H1 (cell line): ENCODE data around the gene CXorf65. TPM values are rescaled to one million over a fixed set of nuclear protein-coding genes. Genes with fewer than 3 reads are reported as not detected.

Experiments
- CTCF ChIA-PET: fragments of 300-600 bp; sonication (Branson Sonifier 250); formaldehyde crosslinking; loops from one replicate; lab custom pipeline; 2021; ENCODE audit not compliant: partially characterized antibody; lab: Charles Lee
- POLR2A ChIA-PET: fragments of 300-600 bp; sonication (Branson Sonifier 250); formaldehyde crosslinking; loops from one replicate; lab custom pipeline; 2021; ENCODE audit warnings: inconsistent platforms; ENCODE audit not compliant: partially characterized antibody; lab: Charles Lee
- DNase-seq, 2 experiments: peaks; one replicate each; pipeline versions ENCODE4 v3.0.0 to v3.0.0-alpha.2; 2010 to 2022; ENCODE audit warnings: low spot score in 2 of 2, low read depth in 1 of 2, mixed read lengths in 1 of 2
- FAIRE-seq: peaks from 2 replicates; lab custom pipeline; 2011; peaks lifted over from hg19 to GRCh38; lab: Jason Lieb, UNC
- H2AFZ ChIP-seq: 2 replicates; pipeline ENCODE4 v1.8.1; 2012; ENCODE audit warnings: low read length, inconsistent platforms
- H2AK5ac ChIP-seq: 2 replicates; pipeline ENCODE4 v1.6.1; 2013; ENCODE audit warnings: low read depth, low read length
- H2BK120ac ChIP-seq: replicated peaks from 2 replicates; pipeline ENCODE3; 2013; ENCODE audit warnings: low read depth, low read length, inconsistent platforms
- H2BK12ac ChIP-seq: 2 replicates; pipeline ENCODE4 v1.6.1; 2013; ENCODE audit warnings: low read depth, low read length
- H2BK15ac ChIP-seq: 2 replicates; pipeline ENCODE4 v1.6.1; 2013; ENCODE audit warnings: low read length
- H2BK20ac ChIP-seq: 2 replicates; pipeline ENCODE4 v1.6.1; 2013; ENCODE audit warnings: low read length
- H2BK5ac ChIP-seq: 2 replicates; pipeline ENCODE4 v1.6.1; 2013; ENCODE audit warnings: low read depth, low read length
- H3K14ac ChIP-seq: 2 replicates; pipeline ENCODE4 v1.6.1; 2013; ENCODE audit warnings: inconsistent platforms; ENCODE audit not compliant: insufficient read length
- H3K18ac ChIP-seq: 2 replicates; pipeline ENCODE4 v1.6.1; 2013; ENCODE audit warnings: low read length; ENCODE audit errors: extremely low read depth
- H3K23ac ChIP-seq: 2 replicates; pipeline ENCODE4 v1.6.1; 2013; ENCODE audit warnings: inconsistent platforms; ENCODE audit not compliant: insufficient read length
- H3K23me2 ChIP-seq: 2 replicates; pipeline ENCODE4 v1.6.1; 2013; ENCODE audit warnings: low read depth, low read length
- H3K27ac ChIP-seq: 2 replicates; pipeline ENCODE4 v1.6.1; 2011; ENCODE audit warnings: low read depth, low read length, inconsistent platforms
- H3K27me3 ChIP-seq, 4 experiments: replicated peaks in 1 of 4; 1 replicate in 1 of 4; 2 replicates in 3 of 4; pipeline versions ENCODE4 v1.6.1 to v1.8.1; 2011 to 2013; ENCODE audit warnings: low read length in 3 of 4, mild to moderate bottlenecking in 3 of 4, inconsistent platforms in 2 of 4, mixed read lengths in 2 of 4, moderate library complexity in 1 of 4; ENCODE audit not compliant: control insufficient read depth in 3 of 4, insufficient read depth in 3 of 4; ENCODE audit errors: extremely low read depth in 1 of 4
- H3K36me3 ChIP-seq, 4 experiments: 2 replicates each; pipeline versions ENCODE4 v1.6.1 to v1.8.1; 2011 to 2013; ENCODE audit warnings: mild to moderate bottlenecking in 4 of 4, low read length in 3 of 4, moderate library complexity in 2 of 4, control low read depth in 1 of 4, inconsistent platforms in 1 of 4; ENCODE audit not compliant: insufficient read depth in 4 of 4, control insufficient read depth in 2 of 4
- H3K4ac ChIP-seq: replicated peaks from 2 replicates; pipeline ENCODE3; 2013; ENCODE audit warnings: low read length, low read depth, mixed read lengths, inconsistent platforms; ENCODE audit not compliant: insufficient read length
- H3K4me1 ChIP-seq, 4 experiments: replicated peaks in 1 of 4; 1 replicate in 1 of 4; 2 replicates in 3 of 4; pipeline versions ENCODE4 v1.6.1 to v1.8.1; 2011 to 2013; ENCODE audit warnings: low read length in 3 of 4, inconsistent platforms in 2 of 4, mixed read lengths in 1 of 4; ENCODE audit not compliant: insufficient read depth in 4 of 4, control insufficient read depth in 3 of 4
- H3K4me2 ChIP-seq, 2 experiments: 2 replicates each; pipeline versions ENCODE4 v1.6.1 to v1.8.1; 2011 to 2013; ENCODE audit warnings: low read depth in 2 of 2, low read length in 2 of 2, control low read depth in 1 of 2, inconsistent platforms in 1 of 2, mild to moderate bottlenecking in 1 of 2; ENCODE audit not compliant: insufficient read depth in 1 of 2
- H3K4me3 ChIP-seq, 4 experiments: fragments of 200-600, 300-600 bp in 1 of 4; sonication (generic), shearing (Covaris generic), sonication (Bioruptor Twin) in 1 of 4; 2 replicates each; pipeline versions ENCODE4 v1.5.1 to v1.8.1; 2011 to 2016; ENCODE audit warnings: low read length in 4 of 4, low read depth in 3 of 4, control low read depth in 2 of 4, inconsistent platforms in 2 of 4, mild to moderate bottlenecking in 2 of 4, mixed read lengths in 1 of 4, moderate library complexity in 1 of 4; ENCODE audit not compliant: insufficient read depth in 2 of 4; ENCODE audit errors: extremely low read depth in 1 of 4
- H3K56ac ChIP-seq: replicated peaks from 2 replicates; pipeline ENCODE3; 2013; ENCODE audit warnings: low read depth, mild to moderate bottlenecking, mixed read lengths, low read length, inconsistent platforms; ENCODE audit not compliant: insufficient read length
- H3K79me1 ChIP-seq: 2 replicates; pipeline ENCODE4 v1.6.1; 2013; ENCODE audit warnings: low read depth, low read length, control low read depth
- H3K79me2 ChIP-seq, 2 experiments: 2 replicates each; pipeline versions ENCODE4 v1.6.1 to v1.8.1; 2012 to 2013; ENCODE audit warnings: low read length in 2 of 2, mild to moderate bottlenecking in 2 of 2, inconsistent platforms in 1 of 2; ENCODE audit not compliant: insufficient read depth in 2 of 2, control insufficient read depth in 1 of 2
- H3K9ac ChIP-seq, 4 experiments: replicated peaks in 1 of 4; 1 replicate in 1 of 4; 2 replicates in 3 of 4; pipeline versions ENCODE4 v1.6.1 to v1.8.1; 2011 to 2013; ENCODE audit warnings: low read depth in 3 of 4, low read length in 3 of 4, control low read depth in 2 of 4, mild to moderate bottlenecking in 2 of 4, moderate library complexity in 2 of 4, inconsistent platforms in 1 of 4; ENCODE audit errors: extremely low read depth in 1 of 4
- H3K9me3 ChIP-seq, 2 experiments: 2 replicates each; pipeline versions ENCODE4 v1.6.1 to v1.8.1; 2012 to 2013; ENCODE audit warnings: mild to moderate bottlenecking in 2 of 2, moderate library complexity in 2 of 2, control low read depth in 1 of 2, inconsistent platforms in 1 of 2, low read depth in 1 of 2, low read length in 1 of 2, mixed read lengths in 1 of 2; ENCODE audit not compliant: insufficient read depth in 2 of 2
- H4K20me1 ChIP-seq, 2 experiments: replicated peaks in 1 of 2; 2 replicates each; pipeline versions ENCODE3 to v1.8.1; 2011 to 2013; ENCODE audit warnings: inconsistent platforms in 2 of 2, low read length in 2 of 2, mild to moderate bottlenecking in 1 of 2; ENCODE audit not compliant: insufficient read depth in 2 of 2, control insufficient read depth in 1 of 2
- H4K5ac ChIP-seq: 2 replicates; pipeline ENCODE4 v1.6.1; 2013; ENCODE audit warnings: low read length, low read depth, mixed read lengths, inconsistent platforms; ENCODE audit not compliant: insufficient read length
- H4K8ac ChIP-seq: 2 replicates; pipeline ENCODE4 v1.8.0; 2013; ENCODE audit warnings: mild to moderate bottlenecking, moderate library complexity, low read length, inconsistent platforms; ENCODE audit not compliant: insufficient read depth; ENCODE audit errors: extremely low read depth
- H4K91ac ChIP-seq: replicated peaks from 2 replicates; pipeline ENCODE3; 2013; ENCODE audit warnings: low read length, mixed read lengths, inconsistent platforms; ENCODE audit not compliant: insufficient read length
- EZH2 ChIP-seq: fragments of 200-600 bp; sonication (generic); IDR thresholded peaks from 2 replicates; pipeline ENCODE4 v1.7.1; 2012; ENCODE audit warnings: low read depth, mild to moderate bottlenecking, moderate library complexity, low read length, inconsistent platforms; ENCODE audit not compliant: severe bottlenecking
- GABPA ChIP-seq: IDR thresholded peaks from 2 replicates; pipeline ENCODE4 v1.6.1; 2011; ENCODE audit warnings: mild to moderate bottlenecking, low read length, moderate library complexity, borderline replicate concordance; ENCODE audit not compliant: insufficient read depth
- KDM4A ChIP-seq: IDR thresholded peaks from one replicate; pipeline ENCODE4 v1.7.1; 2012; ENCODE audit warnings: low read depth, mild to moderate bottlenecking, moderate library complexity, low read length, inconsistent platforms; ENCODE audit not compliant: severe bottlenecking
- RAD21 ChIP-seq, 2 experiments: IDR thresholded peaks in 1 of 2; conservative IDR thresholded peaks in 1 of 2; 2 replicates each; pipeline ENCODE4 v1.6.1; 2011; ENCODE audit warnings: low read depth in 2 of 2, low read length in 2 of 2, improper control_type of control experiment in 1 of 2, inconsistent platforms in 1 of 2, mild to moderate bottlenecking in 1 of 2, moderate library complexity in 1 of 2
- RXRA ChIP-seq: IDR thresholded peaks from 2 replicates; pipeline ENCODE4 v1.6.1; 2011; ENCODE audit warnings: low read depth, mild to moderate bottlenecking, low read length, moderate library complexity; ENCODE audit not compliant: insufficient read depth
- SIN3A ChIP-seq, 2 experiments: IDR thresholded peaks in 1 of 2; conservative IDR thresholded peaks in 1 of 2; 2 replicates each; pipeline ENCODE4 v1.6.1; 2011 to 2012; ENCODE audit warnings: low read length in 2 of 2, improper control_type of control experiment in 1 of 2, low read depth in 1 of 2, mild to moderate bottlenecking in 1 of 2
- SIRT6 ChIP-seq: IDR thresholded peaks from one replicate; pipeline ENCODE4 v1.7.1; 2012; ENCODE audit warnings: low read length, inconsistent platforms
- SRF ChIP-seq: IDR thresholded peaks from 2 replicates; pipeline ENCODE4 v1.6.1; 2011; ENCODE audit warnings: mild to moderate bottlenecking, low read depth, low read length, moderate library complexity
- TAF1 ChIP-seq: IDR thresholded peaks from 2 replicates; pipeline ENCODE4 v1.6.1; 2011; ENCODE audit warnings: mild to moderate bottlenecking, low read depth, low read length
- WGBS, 2 experiments: shearing (Covaris generic) in 1 of 2; methylation state at CpG; one replicate each; pipeline versions ENCODE4 v1.1.6 to v1.1.7; 2013 to 2015; ENCODE audit warnings: low lambda C conversion rate in 2 of 2, mixed read lengths in 2 of 2, inconsistent platforms in 1 of 2, low coverage in 1 of 2, missing lambda C conversion rate in 1 of 2; ENCODE audit not compliant: insufficient replicate concordance in 2 of 2, insufficient coverage in 1 of 2, insufficient read length in 1 of 2; ENCODE audit errors: extremely low coverage in 1 of 2, missing lambda C conversion rate in 1 of 2; 5-methylcytosine and 5-hydroxymethylcytosine counted together
- polyA plus RNA-seq, 7 experiments: library from polyadenylated mRNA; depleted of rRNA in 3 of 7; stranded (reverse) in 5 of 7; unstranded in 2 of 7; fragments of >200 nt in 5 of 7; fragments of 200-250 nt in 2 of 7; gene quantifications; 1 replicate in 5 of 7; 2 replicates in 1 of 7; 4 replicates in 1 of 7; pipeline versions ENCODE4 v1.2.1 to v1.2.3, GENCODE V29; 2011 to 2013; ENCODE audit warnings: missing spikeins in 2 of 7, mixed read lengths in 2 of 7
- total RNA-seq: library from RNA; stranded (reverse); fragmentation: NEBNext Ultra II Directional; extraction: Animal tissue kit (Norgen Biotek cat#: 25700); gene quantifications from 2 replicates; pipeline ENCODE4 v1.2.1, GENCODE V29; 2021
- TF ChIP-seq, protein P1 (sequence below), 3 experiments: IDR thresholded peaks; 1 replicate in 2 of 3; 2 replicates in 1 of 3; pipeline versions ENCODE4 v1.5.1 to v1.6.1; 2011; ENCODE audit warnings: low read length in 3 of 3, mild to moderate bottlenecking in 3 of 3, inconsistent platforms in 2 of 3, low read depth in 1 of 3, moderate library complexity in 1 of 3; ENCODE audit not compliant: insufficient read depth in 1 of 3; ENCODE audit errors: control extremely low read depth in 1 of 3

Gene CXorf65
- total and polyA plus RNA-seq, 2 of the 8 experiments (the other 6 are each of a cell fraction or from before 2014, with no cell fraction given), result not detected

GRCh38 chrX:71102292-71102691 lies 4.2 kb downstream of the CXorf65 start:
- H3K4me2 ChIP-seq, result peak overlapping the region in 1 of 2 experiments; percentile 74; a peak in 2 of 4 replicates
- H3K27ac ChIP-seq, result no peak overlapping the region
- no peak overlapping the region for H4K5ac ChIP-seq
- H3K4me1 ChIP-seq, result peaks cover 6 to 34% (median 19%) of the 10 kb centered on the region in 4 experiments
- no peak overlapping the region for H2BK5ac ChIP-seq
- DNase-seq (no peak), FAIRE-seq (no peak)
- ChIA-PET POLR2A (interaction anchor here (0.7 to 1.4 kb wide), 7 partner anchors 9 to 133 kb away, joined by 3 to 10 read pairs (median 3); partner anchors contain the start of genes IL2RG and MED12), CTCF (interaction anchor here (1.4 to 1.6 kb wide), 5 partner anchors 15 to 104 kb away, joined by 3 to 5 read pairs (median 4); no protein-coding TSS in a partner anchor)
- peaks cover 0 to 5% (median 0%) of the 10 kb centered on the region in 4 experiments; a peak in 1 of 7 replicates for H3K27me3 ChIP-seq
- no peak overlapping the region for H2AFZ ChIP-seq
- no peaks in the 10 kb centered on the region for H3K9me3 ChIP-seq
- peaks cover 5% of the 10 kb centered on the region for H3K23me2 ChIP-seq
- H3K9ac ChIP-seq, result no peak overlapping the region
- H3K79me1 ChIP-seq, result no peaks in the 10 kb centered on the region
- H3K79me2 ChIP-seq, result peaks cover 0 to 7% of the 10 kb centered on the region in 2 experiments; a peak in 2 of 4 replicates
- no peak overlapping the region; the same call in 1 of the 2 replicates for H3K18ac ChIP-seq
- peak overlapping the region; percentile 27; the same call in 1 of the 2 replicates for H2BK12ac ChIP-seq
- H4K20me1 ChIP-seq, result no peaks in the 10 kb centered on the region
- no peak overlapping the region for H4K91ac ChIP-seq
- no peak overlapping the region for H2BK15ac ChIP-seq
- no peak overlapping the region for H3K4ac ChIP-seq
- peaks cover 0 to 6% (median 0%) of the 10 kb centered on the region in 4 experiments; a peak in 1 of 8 replicates for H3K36me3 ChIP-seq
- H3K14ac ChIP-seq, result no peak overlapping the region
- no peak overlapping the region for H2BK20ac ChIP-seq
- no peak overlapping the region for H3K56ac ChIP-seq
- no peak overlapping the region for H2BK120ac ChIP-seq
- no peak overlapping the region for H3K23ac ChIP-seq
- no peak overlapping the region for H2AK5ac ChIP-seq
- H3K4me3 ChIP-seq, result no peak overlapping the region
- 79% methylated on average over 3 of the region's 3 CpGs; no CpG with 5 or more reads in 1 of the 2 experiments for WGBS, 2 experiments
- no peak overlapping the region for H4K8ac ChIP-seq
- TF ChIP-seq RAD21 (IDR thresholded peaks at IDR 0.05 in 1 of 2, conservative IDR thresholded peaks at IDR 0.05 in 1 of 2; ENCODE audit: low read depth in 2 of 2, low read length in 2 of 2) (no peak), RXRA (no peak), SRF (no peak), EZH2 (no peak), SIRT6 (no peak), GABPA (no peak), KDM4A (no peak), TAF1 (no peak), SIN3A (conservative IDR thresholded peaks at IDR 0.05 in 1 of 2, IDR thresholded peaks at IDR 0.05 in 1 of 2; ENCODE audit: low read depth in 1 of 2, low read length in 2 of 2) (no peak)
- TF ChIP-seq, protein P1, sequence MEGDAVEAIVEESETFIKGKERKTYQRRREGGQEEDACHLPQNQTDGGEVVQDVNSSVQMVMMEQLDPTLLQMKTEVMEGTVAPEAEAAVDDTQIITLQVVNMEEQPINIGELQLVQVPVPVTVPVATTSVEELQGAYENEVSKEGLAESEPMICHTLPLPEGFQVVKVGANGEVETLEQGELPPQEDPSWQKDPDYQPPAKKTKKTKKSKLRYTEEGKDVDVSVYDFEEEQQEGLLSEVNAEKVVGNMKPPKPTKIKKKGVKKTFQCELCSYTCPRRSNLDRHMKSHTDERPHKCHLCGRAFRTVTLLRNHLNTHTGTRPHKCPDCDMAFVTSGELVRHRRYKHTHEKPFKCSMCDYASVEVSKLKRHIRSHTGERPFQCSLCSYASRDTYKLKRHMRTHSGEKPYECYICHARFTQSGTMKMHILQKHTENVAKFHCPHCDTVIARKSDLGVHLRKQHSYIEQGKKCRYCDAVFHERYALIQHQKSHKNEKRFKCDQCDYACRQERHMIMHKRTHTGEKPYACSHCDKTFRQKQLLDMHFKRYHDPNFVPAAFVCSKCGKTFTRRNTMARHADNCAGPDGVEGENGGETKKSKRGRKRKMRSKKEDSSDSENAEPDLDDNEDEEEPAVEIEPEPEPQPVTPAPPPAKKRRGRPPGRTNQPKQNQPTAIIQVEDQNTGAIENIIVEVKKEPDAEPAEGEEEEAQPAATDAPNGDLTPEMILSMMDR (IDR thresholded peaks at IDR 0.05; ENCODE audit: control extremely low read depth in 1 of 3, insufficient read depth in 1 of 3, low read depth in 1 of 3, low read length in 3 of 3), result no peak
